K562 (cell line): ENCODE results near the gene TUBB4B. TPM values are rescaled to one million over a fixed set of nuclear protein-coding genes. Genes with fewer than 3 reads are reported as not detected.

Experiments used
- CBX1 ChIP-seq: sonication (generic); IDR thresholded peaks from 2 replicates; pipeline ENCODE4 v1.6.1; 2016; ENCODE audit warnings: antibody characterized with exemption, low read depth, mild to moderate bottlenecking
- CREB5 ChIP-seq: fragments of 250-450 bp; sonication (Bioruptor Pico); IDR thresholded peaks from 2 replicates; pipeline ENCODE4 v1.5.0; 2020; ENCODE audit warnings: mild to moderate bottlenecking
- CUX1 ChIP-seq: fragments of 200-800 bp; sonication (Bioruptor generic); IDR thresholded peaks from 2 replicates; pipeline ENCODE4 v1.6.1; 2016; ENCODE audit warnings: missing genetic modification characterization, missing compliant biosample characterization
- ESRRB ChIP-seq: fragments of 250-450 bp; sonication (Bioruptor Pico); IDR thresholded peaks from 2 replicates; pipeline ENCODE4 v1.5.0; 2020; ENCODE audit warnings: mild to moderate bottlenecking, moderate library complexity, borderline replicate concordance
- HNRNPH1 ChIP-seq: fragments of 200-400 bp; formaldehyde crosslinking; optimal IDR thresholded peaks from 2 replicates; pipeline ENCODE3; 2017; ENCODE audit warnings: low read depth, mild to moderate bottlenecking, low read length, moderate library complexity
- LARP7 ChIP-seq: fragments of 450-650 bp; IDR thresholded peaks from 2 replicates; pipeline ENCODE4 v1.6.1; 2016
- NFIC ChIP-seq: fragments of 450-650 bp; IDR thresholded peaks from 2 replicates; pipeline ENCODE4 v1.6.1; 2017; ENCODE audit warnings: mild to moderate bottlenecking, inconsistent platforms
- PYGO2 ChIP-seq: fragments of 450-650 bp; IDR thresholded peaks from 2 replicates; pipeline ENCODE4 v1.6.1; 2016; ENCODE audit warnings: mild to moderate bottlenecking, missing genetic modification characterization, moderate library complexity, missing compliant biosample characterization
- RAD51 ChIP-seq: fragments of 450-650 bp; IDR thresholded peaks from 2 replicates; pipeline ENCODE4 v1.7.1; 2016; ENCODE audit warnings: low read depth, mild to moderate bottlenecking, borderline replicate concordance
- RBM17 ChIP-seq: fragments of 200-400 bp; formaldehyde crosslinking; IDR thresholded peaks from 2 replicates; pipeline ENCODE4 v1.6.1; 2017; ENCODE audit warnings: low read depth, mild to moderate bottlenecking, low read length, borderline replicate concordance
- RBM39 ChIP-seq: fragments of 200-400 bp; formaldehyde crosslinking; optimal IDR thresholded peaks from 2 replicates; pipeline ENCODE3; 2018; ENCODE audit warnings: low read depth, low read length
- RHOXF2B ChIP-seq: fragments of 250-450 bp; sonication (Bioruptor Pico); conservative IDR thresholded peaks from 2 replicates; pipeline ENCODE4 v1.5.1; 2021
- TRIM28 ChIP-seq: fragments of 450-650 bp; IDR thresholded peaks from 2 replicates; pipeline ENCODE4 v1.6.1; 2017
- ZBTB8A ChIP-seq: fragments of 450-650 bp; IDR thresholded peaks from 2 replicates; pipeline ENCODE4 v1.6.1; 2018; ENCODE audit warnings: mild to moderate bottlenecking, moderate library complexity; ENCODE audit not compliant: partially characterized antibody
- ZNF165 ChIP-seq: fragments of 250-450 bp; sonication (Bioruptor Pico); IDR thresholded peaks from 2 replicates; pipeline ENCODE4 v1.4.0; 2020; ENCODE audit warnings: borderline replicate concordance
- ZNF212 ChIP-seq: fragments of 450-650 bp; formaldehyde crosslinking; IDR thresholded peaks from 2 replicates; pipeline ENCODE4 v1.4.0; 2020; ENCODE audit warnings: mild to moderate bottlenecking
- ZNF395 ChIP-seq: fragments of 200-800 bp; sonication (Bioruptor generic); IDR thresholded peaks from 2 replicates; pipeline ENCODE4 v1.6.1; 2017; ENCODE audit warnings: missing genetic modification characterization, missing compliant biosample characterization
- ZNF717 ChIP-seq: fragments of 250-450 bp; sonication (Bioruptor Pico); IDR thresholded peaks from 2 replicates; pipeline ENCODE4 v1.5.0; 2021
- polyA plus RNA-seq, 8 experiments: library from polyadenylated mRNA; depleted of rRNA in 4 of 8; stranded (reverse) in 5 of 8; unstranded in 3 of 8; fragments of >200 nt; fragmentation: Nextera tagmentation in 2 of 8; fragmentation: Illumina TruSeq in 1 of 8; extraction: Ambion mirVana in 2 of 8; extraction: Trizol in 1 of 8; gene quantifications; 2 replicates each; pipeline versions ENCODE4 v1.2.1 to v1.2.3, GENCODE V29; 2011 to 2014; ENCODE audit warnings: inconsistent platforms in 1 of 8, missing spikeins in 1 of 8
- total RNA-seq, 7 experiments: library from RNA; depleted of rRNA in 6 of 7; stranded (reverse); fragments of >200 nt in 6 of 7; fragmentation: Illumina TruSeq in 2 of 7; extraction: Trizol in 2 of 7; gene quantifications; 2 replicates each; pipeline versions ENCODE4 v1.2.1 to v1.2.3, GENCODE V29; 2011 to 2021; ENCODE audit warnings: low replicate concordance in 1 of 7

TUBB4B gene
- total and polyA plus RNA-seq, 9 of the 15 experiments (the other 6 are each of a cell fraction or from before 2014, with no cell fraction given) = 24.1 to 443 (median 268) TPM

- TF ChIP-seq ZNF212 (CRISPR knock-in tag) (no peak), ZNF165 (no peak), PYGO2 (tag) (no peak), NFIC (no peak), CUX1 (CRISPR knock-in tag) (no peak), RBM39 (no peak), RBM17 (no peak), RHOXF2B (CRISPR knock-in tag) (no peak), LARP7 (no peak), CBX1 (no peak), TRIM28 (0 out of 2 replicates have a peak, but pooled peaks have one; percentile 16), CREB5 (CRISPR knock-in tag) (no peak), ESRRB (CRISPR knock-in tag) (no peak), HNRNPH1 (no peak), ZNF717 (CRISPR knock-in tag) (no peak), RAD51 (no peak), ZNF395 (CRISPR knock-in tag) (no peak), ZBTB8A (no peak)
Measured at GRCh38 chr9:137217276-137218211, 23.5 kb upstream of the TUBB4B start (continued).
